Trophoblast cell (in vitro differentiated cells and primary cell): ENCODE data around the gene MAP4K3.

ENCODE experiments used
- DNase-seq, 2 donors: peaks; one replicate each; pipeline ENCODE4 v3.0.0-alpha.2; 2016
- H2AFZ ChIP-seq: 2 replicates; pipeline ENCODE4 v1.6.1; 2013; ENCODE audit warnings: low read length, moderate library complexity, mild to moderate bottlenecking; ENCODE audit not compliant: insufficient read depth, poor library complexity
- H2AK5ac ChIP-seq: 2 replicates; pipeline ENCODE4 v1.6.1; 2013; ENCODE audit warnings: mild to moderate bottlenecking, low read length
- H2BK120ac ChIP-seq: 2 replicates; pipeline ENCODE4 v1.6.1; 2013; ENCODE audit warnings: low read length, mild to moderate bottlenecking, moderate library complexity; ENCODE audit not compliant: insufficient read depth, poor library complexity
- H2BK12ac ChIP-seq: 2 replicates; pipeline ENCODE4 v1.6.1; 2013; ENCODE audit warnings: mild to moderate bottlenecking, low read length, moderate library complexity
- H2BK5ac ChIP-seq: 2 replicates; pipeline ENCODE4 v1.6.1; 2013; ENCODE audit warnings: low read length, low read depth, moderate library complexity, mild to moderate bottlenecking; ENCODE audit not compliant: poor library complexity
- H3K14ac ChIP-seq: 2 replicates; pipeline ENCODE4 v1.6.1; 2013; ENCODE audit warnings: mild to moderate bottlenecking, low read length
- H3K18ac ChIP-seq: 2 replicates; pipeline ENCODE4 v1.6.1; 2013; ENCODE audit warnings: mild to moderate bottlenecking, low read length
- H3K23ac ChIP-seq: 2 replicates; pipeline ENCODE4 v1.6.1; 2013; ENCODE audit warnings: low read length
- H3K27ac ChIP-seq: 2 replicates; pipeline ENCODE4 v1.5.1; 2013; ENCODE audit warnings: low read depth, mild to moderate bottlenecking, inconsistent platforms, low read length, moderate library complexity
- H3K27me3 ChIP-seq: 2 replicates; pipeline ENCODE4 v1.6.1; 2013; ENCODE audit warnings: inconsistent platforms, mild to moderate bottlenecking, low read length, moderate library complexity; ENCODE audit not compliant: insufficient read depth
- H3K36me3 ChIP-seq, 2 experiments: 1 replicate in 1 of 2; 2 replicates in 1 of 2; pipeline ENCODE4 v1.6.1; 2013; ENCODE audit warnings: low read length in 2 of 2, mild to moderate bottlenecking in 2 of 2, moderate library complexity in 1 of 2; ENCODE audit not compliant: insufficient read depth in 2 of 2, control insufficient read depth in 1 of 2
- H3K4ac ChIP-seq: 2 replicates; pipeline ENCODE4 v1.6.1; 2013; ENCODE audit warnings: low read depth, mild to moderate bottlenecking, low read length, moderate library complexity
- H3K4me1 ChIP-seq, 2 experiments: 1 replicate in 1 of 2; 2 replicates in 1 of 2; pipeline ENCODE4 v1.6.1; 2013; ENCODE audit warnings: low read length in 2 of 2, mild to moderate bottlenecking in 2 of 2, moderate library complexity in 1 of 2; ENCODE audit not compliant: insufficient read depth in 2 of 2, control insufficient read depth in 1 of 2
- H3K4me2 ChIP-seq: 2 replicates; pipeline ENCODE4 v1.6.1; 2013; ENCODE audit warnings: inconsistent platforms, mild to moderate bottlenecking, low read length, moderate library complexity
- H3K4me3 ChIP-seq: 2 replicates; pipeline ENCODE4 v1.5.1; 2013; ENCODE audit warnings: mild to moderate bottlenecking, low read depth, low read length, inconsistent platforms
- H3K79me1 ChIP-seq: one replicate; pipeline ENCODE4 v1.6.1; 2013; ENCODE audit warnings: low read length
- H3K79me2 ChIP-seq: 2 replicates; pipeline ENCODE4 v1.6.1; 2013; ENCODE audit warnings: low read length, mild to moderate bottlenecking; ENCODE audit not compliant: control insufficient read depth, insufficient read depth, poor library complexity
- H3K9ac ChIP-seq: 2 replicates; pipeline ENCODE4 v1.6.1; 2013; ENCODE audit warnings: mild to moderate bottlenecking, low read length
- H3K9me3 ChIP-seq: 2 replicates; pipeline ENCODE4 v1.6.1; 2013; ENCODE audit warnings: low read depth, mild to moderate bottlenecking, control low read depth, inconsistent platforms, low read length; ENCODE audit not compliant: insufficient read depth
- H4K12ac ChIP-seq: 2 replicates; pipeline ENCODE4 v1.6.1; 2013; ENCODE audit warnings: low read depth, mild to moderate bottlenecking, low read length, moderate library complexity
- H4K8ac ChIP-seq: 2 replicates; pipeline ENCODE4 v1.6.1; 2013; ENCODE audit warnings: low read depth, mild to moderate bottlenecking, low read length, moderate library complexity
- H4K91ac ChIP-seq: one replicate; pipeline ENCODE4 v1.6.1; 2013; ENCODE audit warnings: low read depth, mild to moderate bottlenecking, low read length, moderate library complexity
- WGBS: extraction: QIAGEN DNeasy Blood & Tissue Kit; methylation state at CpG from one replicate; pipeline ENCODE4 v1.1.7; 2013; ENCODE audit warnings: missing lambda C conversion rate; ENCODE audit not compliant: insufficient read length, insufficient coverage; ENCODE audit errors: extremely low coverage; 5-methylcytosine and 5-hydroxymethylcytosine counted together

Gene MAP4K3

GRCh38 chr2:39213015-39213414 lies 224.1 kb downstream of the MAP4K3 start:
- Histone ChIP-seq H2AK5ac (no peak overlapping the region), H3K23ac (no peak overlapping the region), H3K9me3 (no peaks in the 10 kb centered on the region)

GRCh38 chr2:39210846-39211245 lies 226.2 kb downstream of the MAP4K3 start:
- Histone ChIP-seq H3K27ac (no peak overlapping the region), H3K9me3 (no peaks in the 10 kb centered on the region), H2BK120ac (no peak overlapping the region), H3K36me3 (no peaks in the 10 kb centered on the region), H3K9ac (no peak overlapping the region), H3K4me2 (no peak overlapping the region), H2AK5ac (no peak overlapping the region), H3K4ac (no peak overlapping the region), H4K12ac (no peak overlapping the region), H3K4me1 (no peaks in the 10 kb centered on the region), H4K8ac (no peak overlapping the region), H3K79me2 (no peaks in the 10 kb centered on the region), H3K14ac (no peak overlapping the region), H2BK12ac (no peak overlapping the region), H3K23ac (no peak overlapping the region), H3K79me1 (no peaks in the 10 kb centered on the region), H3K27me3 (no peaks in the 10 kb centered on the region), H2AFZ (no peak overlapping the region), H3K4me3 (no peak overlapping the region), H3K18ac (no peak overlapping the region), H2BK5ac (no peak overlapping the region), H4K91ac (no peak overlapping the region)
- WGBS, result no CpG with 5 or more reads among the region's 1 CpG
- DNase-seq, result no peak

More at GRCh38 chr2:39213015-39213414, 224.1 kb downstream of the MAP4K3 start:
- Histone ChIP-seq H2AFZ (no peak overlapping the region), H3K4ac (no peak overlapping the region), H3K79me1 (no peaks in the 10 kb centered on the region), H2BK12ac (no peak overlapping the region), H3K79me2 (no peaks in the 10 kb centered on the region), H4K91ac (no peak overlapping the region), H4K8ac (no peak overlapping the region), H3K18ac (no peak overlapping the region), H2BK120ac (no peak overlapping the region), H3K9ac (no peak overlapping the region), H3K36me3 (no peaks in the 10 kb centered on the region), H3K27me3 (no peaks in the 10 kb centered on the region), H3K14ac (no peak overlapping the region), H3K4me1 (no peaks in the 10 kb centered on the region), H3K4me3 (no peak overlapping the region), H3K4me2 (no peak overlapping the region), H3K27ac (no peak overlapping the region), H2BK5ac (no peak overlapping the region), H4K12ac (no peak overlapping the region)
- no peak for DNase-seq
- no CpG with 5 or more reads among the region's 1 CpG for WGBS

- Histone ChIP-seq H3K14ac (no peak overlapping the region), H4K12ac (no peak overlapping the region), H3K18ac (no peak overlapping the region), H3K4me1 (no peaks in the 10 kb centered on the region), H2BK120ac (no peak overlapping the region), H3K79me2 (no peaks in the 10 kb centered on the region), H2AK5ac (no peak overlapping the region), H3K27ac (no peak overlapping the region), H3K9ac (no peak overlapping the region), H3K23ac (no peak overlapping the region), H3K36me3 (no peaks in the 10 kb centered on the region), H3K4me2 (no peak overlapping the region), H2BK5ac (no peak overlapping the region), H3K79me1 (no peaks in the 10 kb centered on the region), H3K27me3 (no peaks in the 10 kb centered on the region), H4K8ac (no peak overlapping the region), H2AFZ (no peak overlapping the region), H3K9me3 (no peaks in the 10 kb centered on the region), H2BK12ac (no peak overlapping the region), H4K91ac (no peak overlapping the region), H3K4me3 (no peak overlapping the region), H3K4ac (no peak overlapping the region)
- no CpG with 5 or more reads among the region's 6 CpGs for WGBS
- no peak for DNase-seq
Observed at GRCh38 chr2:39203382-39203781, 233.7 kb downstream of the MAP4K3 start.

GRCh38 chr2:39202639-39203369 lies 234.3 kb downstream of the MAP4K3 start:
- no peak overlapping the region for H4K8ac ChIP-seq
- no peak overlapping the region for H4K91ac ChIP-seq
- H3K27ac ChIP-seq, result no peak overlapping the region
- DNase-seq, result no peak
- no peak overlapping the region for H3K4ac ChIP-seq
- no peaks in the 10 kb centered on the region for H3K36me3 ChIP-seq
- H2BK12ac ChIP-seq, result no peak overlapping the region
- no peak overlapping the region for H3K4me3 ChIP-seq
- no peak overlapping the region for H3K4me2 ChIP-seq
- WGBS, result no CpG with 5 or more reads among the region's 1 CpG
- no peaks in the 10 kb centered on the region for H3K9me3 ChIP-seq
- no peak overlapping the region for H3K9ac ChIP-seq
- H3K23ac ChIP-seq, result no peak overlapping the region
- no peak overlapping the region for H3K18ac ChIP-seq
- H3K4me1 ChIP-seq, result no peaks in the 10 kb centered on the region
- H3K79me2 ChIP-seq, result no peaks in the 10 kb centered on the region
- H2AFZ ChIP-seq, result no peak overlapping the region
- no peak overlapping the region for H4K12ac ChIP-seq
- no peak overlapping the region for H3K14ac ChIP-seq
- H2AK5ac ChIP-seq, result no peak overlapping the region
- no peaks in the 10 kb centered on the region for H3K27me3 ChIP-seq
- H2BK5ac ChIP-seq, result no peak overlapping the region
- no peak overlapping the region for H2BK120ac ChIP-seq
- no peaks in the 10 kb centered on the region for H3K79me1 ChIP-seq
